Mesothelial cell of epicardium (in vitro differentiated cells): ENCODE results near the gene EXD3. TPM values are rescaled to one million over a fixed set of nuclear protein-coding genes. Genes with fewer than 3 reads are reported as not detected.
"Not testable (repeated sequence)": the region's sequence is repeated elsewhere in the genome, so short reads cannot be mapped to it uniquely, and the experiment has no call there.

Experiments used
- DNase-seq, 2 experiments: peaks; one replicate each; pipeline ENCODE4 v3.0.0; 2021; ENCODE audit warnings: low spot score in 2 of 2; ENCODE audit not compliant: unreplicated experiment in 2 of 2
- H3K27ac Mint-ChIP-seq: 2 replicates; pipeline ENCODE4 v1.8.0; 2021; ENCODE audit warnings: mixed read lengths
- H3K27me3 Mint-ChIP-seq: 2 replicates; pipeline ENCODE4 v1.8.0; 2021; ENCODE audit warnings: low read depth, mixed read lengths
- H3K36me3 Mint-ChIP-seq: 2 replicates; pipeline ENCODE4 v1.8.0; 2021; ENCODE audit warnings: mixed read lengths
- H3K4me1 Mint-ChIP-seq: 2 replicates; pipeline ENCODE4 v1.8.0; 2021; ENCODE audit warnings: mixed read lengths
- H3K4me3 Mint-ChIP-seq: 2 replicates; pipeline ENCODE4 v1.8.0; 2021; ENCODE audit warnings: mild to moderate bottlenecking, moderate library complexity, mixed read lengths
- H3K9me3 Mint-ChIP-seq: 2 replicates; pipeline ENCODE4 v1.8.0; 2021; ENCODE audit warnings: mixed read lengths
- total RNA-seq: library from RNA; stranded (reverse); gene quantifications from 3 replicates; pipeline ENCODE4 v1.2.1, GENCODE V29; 2021
- TF ChIP-seq, protein P1 (sequence below): fragments of 200-600 bp; sonication (generic); IDR thresholded peaks from one replicate; pipeline ENCODE4 v1.5.0; 2021; ENCODE audit warnings: antibody characterized with exemption; ENCODE audit not compliant: unreplicated experiment

Gene EXD3
- total RNA-seq, 1 donor from 2014 or later, result 38.2 TPM

DNA sequence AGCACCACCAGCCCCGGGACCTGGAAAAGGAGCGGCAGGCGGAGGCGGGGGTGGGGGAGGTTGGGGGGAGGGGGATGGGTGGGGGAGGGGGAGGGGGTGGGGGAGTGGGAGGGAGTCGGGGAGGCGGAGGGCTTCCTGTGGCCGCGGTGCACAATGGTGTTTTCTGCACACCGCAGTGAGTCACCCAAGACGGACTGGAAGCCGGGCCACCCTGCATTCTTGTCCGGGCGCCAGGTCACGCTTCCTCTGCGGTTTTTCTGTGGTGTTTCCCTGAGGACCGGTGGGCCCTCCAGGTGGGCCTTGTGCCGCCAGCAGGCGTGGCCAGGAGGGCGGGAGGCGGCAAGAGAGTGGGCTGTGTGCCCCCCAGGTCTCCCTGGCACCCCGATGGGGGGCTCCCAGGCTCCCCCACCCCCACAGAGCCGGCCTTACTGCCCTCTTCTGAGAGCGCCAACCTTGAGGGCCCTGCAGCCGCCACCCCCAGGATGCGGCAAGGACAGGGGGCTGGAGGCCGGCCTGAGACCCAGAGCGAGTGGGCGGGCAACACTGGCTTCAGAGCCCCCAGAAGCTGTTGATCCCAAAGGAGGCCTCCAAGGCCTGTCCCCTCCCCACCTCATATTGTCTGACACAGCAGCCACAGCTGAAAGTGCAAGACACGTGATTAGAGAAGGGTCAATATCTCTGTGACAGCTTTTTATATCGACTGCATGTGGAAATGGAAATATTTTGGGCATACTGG, 11.1 kb downstream of the EXD3 start:
- H3K27ac Mint-ChIP-seq, result no peak overlapping the region
- H3K36me3 Mint-ChIP-seq, result peaks cover 2% of the 10 kb centered on the region
- no peaks in the 10 kb centered on the region for H3K27me3 Mint-ChIP-seq
- TF ChIP-seq, protein P1, sequence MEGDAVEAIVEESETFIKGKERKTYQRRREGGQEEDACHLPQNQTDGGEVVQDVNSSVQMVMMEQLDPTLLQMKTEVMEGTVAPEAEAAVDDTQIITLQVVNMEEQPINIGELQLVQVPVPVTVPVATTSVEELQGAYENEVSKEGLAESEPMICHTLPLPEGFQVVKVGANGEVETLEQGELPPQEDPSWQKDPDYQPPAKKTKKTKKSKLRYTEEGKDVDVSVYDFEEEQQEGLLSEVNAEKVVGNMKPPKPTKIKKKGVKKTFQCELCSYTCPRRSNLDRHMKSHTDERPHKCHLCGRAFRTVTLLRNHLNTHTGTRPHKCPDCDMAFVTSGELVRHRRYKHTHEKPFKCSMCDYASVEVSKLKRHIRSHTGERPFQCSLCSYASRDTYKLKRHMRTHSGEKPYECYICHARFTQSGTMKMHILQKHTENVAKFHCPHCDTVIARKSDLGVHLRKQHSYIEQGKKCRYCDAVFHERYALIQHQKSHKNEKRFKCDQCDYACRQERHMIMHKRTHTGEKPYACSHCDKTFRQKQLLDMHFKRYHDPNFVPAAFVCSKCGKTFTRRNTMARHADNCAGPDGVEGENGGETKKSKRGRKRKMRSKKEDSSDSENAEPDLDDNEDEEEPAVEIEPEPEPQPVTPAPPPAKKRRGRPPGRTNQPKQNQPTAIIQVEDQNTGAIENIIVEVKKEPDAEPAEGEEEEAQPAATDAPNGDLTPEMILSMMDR, result no peak
- no peak for DNase-seq
- no peaks in the 10 kb centered on the region for H3K9me3 Mint-ChIP-seq
- H3K4me3 Mint-ChIP-seq, result no peak overlapping the region
- H3K4me1 Mint-ChIP-seq, result no peaks in the 10 kb centered on the region

DNA sequence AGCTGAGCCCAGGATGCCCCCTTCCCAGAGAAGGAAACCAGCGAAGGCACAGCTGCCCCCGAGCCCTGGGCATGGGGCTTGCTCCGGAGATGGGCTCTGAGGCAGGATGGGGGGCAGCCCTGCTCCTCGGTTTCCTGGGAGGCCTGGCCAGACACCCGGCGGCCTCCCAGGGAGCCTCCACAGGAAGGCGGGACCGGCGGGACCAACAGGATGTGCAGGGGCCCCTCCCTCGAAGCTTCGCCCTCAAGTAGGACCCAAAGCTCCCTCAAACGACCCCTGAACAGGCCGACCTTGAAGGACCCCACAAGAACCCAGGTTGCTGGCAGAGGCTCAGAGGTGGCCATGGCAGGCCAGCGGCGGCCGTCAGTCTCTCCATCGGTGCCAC, 11.7 kb downstream of the EXD3 start:
- DNase-seq, result no peak
- Mint-ChIP-seq H3K36me3 (peaks cover 2% of the 10 kb centered on the region), H3K4me3 (no peak overlapping the region), H3K27me3 (no peaks in the 10 kb centered on the region), H3K4me1 (no peaks in the 10 kb centered on the region), H3K27ac (no peak overlapping the region), H3K9me3 (no peaks in the 10 kb centered on the region)
- TF ChIP-seq, protein P1, result no peak

DNA sequence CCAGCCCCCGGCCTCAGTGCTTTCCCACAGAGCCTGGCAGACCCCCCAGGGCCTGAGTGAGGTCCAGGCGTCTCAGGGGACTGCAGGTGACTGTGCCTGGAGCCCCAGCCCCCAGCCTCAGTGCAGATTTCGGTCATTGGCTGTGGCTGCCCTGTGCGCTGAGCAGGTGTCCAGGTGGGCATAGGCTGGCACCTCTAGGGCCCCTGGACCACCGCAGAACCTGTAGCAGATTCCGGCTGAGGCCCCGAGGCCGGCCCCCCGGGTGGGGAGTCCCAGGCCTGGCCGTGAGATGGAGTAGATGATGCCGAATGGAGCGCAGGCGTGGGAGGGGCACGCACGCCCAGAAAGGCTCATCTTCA, 12.1 kb downstream of the EXD3 start:
- TF ChIP-seq, protein P1, result no peak
- Mint-ChIP-seq H3K27ac (no peak overlapping the region), H3K4me3 (no peak overlapping the region), H3K27me3 (no peaks in the 10 kb centered on the region), H3K9me3 (no peaks in the 10 kb centered on the region), H3K36me3 (peaks cover 2% of the 10 kb centered on the region), H3K4me1 (no peaks in the 10 kb centered on the region)
- no peak for DNase-seq

DNA sequence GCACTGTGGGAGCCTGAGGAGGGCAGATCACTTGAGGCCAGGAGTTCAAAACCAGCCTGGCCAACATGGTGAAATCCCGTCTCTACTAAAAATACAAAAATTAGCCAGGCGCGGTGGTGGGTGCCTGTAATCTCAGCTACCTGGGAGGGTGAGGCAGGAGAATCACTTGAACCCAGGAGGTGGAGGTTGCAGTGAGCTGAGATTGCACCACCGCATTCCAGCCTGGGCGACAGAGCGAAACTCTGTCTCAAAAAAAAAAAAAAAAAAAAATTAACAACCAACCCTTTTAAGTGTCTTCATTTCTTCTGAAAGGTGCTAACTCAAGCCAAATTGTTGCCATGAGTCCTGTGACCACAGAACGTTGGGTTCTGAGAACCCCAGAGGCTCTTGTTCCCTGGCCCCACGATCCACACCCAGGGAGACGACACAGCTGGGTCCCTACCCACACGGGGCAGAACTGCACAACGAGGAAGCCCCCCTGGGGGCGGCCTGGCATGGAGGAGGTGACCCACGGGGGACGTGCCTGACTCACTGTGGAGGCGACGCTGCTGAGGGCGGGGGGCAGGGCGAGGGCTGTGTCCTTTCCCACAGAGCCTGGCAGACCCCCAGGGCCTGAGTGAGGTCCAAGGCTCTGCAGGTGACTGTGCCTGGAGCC, 12.6 kb downstream of the EXD3 start:
- H3K27me3 Mint-ChIP-seq, H3K36me3 Mint-ChIP-seq: not testable (repeated sequence)

DNA sequence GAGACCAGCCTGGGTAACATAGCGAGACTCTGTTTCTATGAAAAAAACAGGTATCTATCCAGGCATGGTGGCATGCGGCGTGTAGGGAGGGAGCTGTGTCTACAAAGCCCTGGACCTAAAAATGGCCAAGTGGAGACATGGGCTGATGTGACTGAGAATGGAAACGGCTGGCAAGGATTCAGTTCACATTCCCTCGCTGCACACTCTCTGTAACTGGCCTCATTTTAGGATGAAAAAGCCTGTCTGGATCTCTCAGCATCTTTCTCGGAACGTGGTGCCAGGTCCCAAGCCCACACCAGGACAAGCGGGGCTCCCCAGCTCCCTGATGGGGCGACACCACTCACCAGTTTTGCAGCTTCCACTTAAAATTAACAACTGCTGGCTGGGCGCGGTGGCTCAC, 13.4 kb downstream of the EXD3 start:
- no peak overlapping the region for H3K27ac Mint-ChIP-seq
- TF ChIP-seq, protein P1, result no peak
- no peak for DNase-seq
- no peaks in the 10 kb centered on the region for H3K9me3 Mint-ChIP-seq
- no peak overlapping the region for H3K4me3 Mint-ChIP-seq
- no peaks in the 10 kb centered on the region for H3K27me3 Mint-ChIP-seq
- no peaks in the 10 kb centered on the region for H3K4me1 Mint-ChIP-seq
- H3K36me3 Mint-ChIP-seq, result peaks cover under 1% of the 10 kb centered on the region

More for the DNA sequence above, 12.6 kb downstream of the EXD3 start:
- not testable (repeated sequence) for H3K4me3 Mint-ChIP-seq, H3K9me3 Mint-ChIP-seq, DNase-seq, H3K27ac Mint-ChIP-seq, H3K4me1 Mint-ChIP-seq

DNA sequence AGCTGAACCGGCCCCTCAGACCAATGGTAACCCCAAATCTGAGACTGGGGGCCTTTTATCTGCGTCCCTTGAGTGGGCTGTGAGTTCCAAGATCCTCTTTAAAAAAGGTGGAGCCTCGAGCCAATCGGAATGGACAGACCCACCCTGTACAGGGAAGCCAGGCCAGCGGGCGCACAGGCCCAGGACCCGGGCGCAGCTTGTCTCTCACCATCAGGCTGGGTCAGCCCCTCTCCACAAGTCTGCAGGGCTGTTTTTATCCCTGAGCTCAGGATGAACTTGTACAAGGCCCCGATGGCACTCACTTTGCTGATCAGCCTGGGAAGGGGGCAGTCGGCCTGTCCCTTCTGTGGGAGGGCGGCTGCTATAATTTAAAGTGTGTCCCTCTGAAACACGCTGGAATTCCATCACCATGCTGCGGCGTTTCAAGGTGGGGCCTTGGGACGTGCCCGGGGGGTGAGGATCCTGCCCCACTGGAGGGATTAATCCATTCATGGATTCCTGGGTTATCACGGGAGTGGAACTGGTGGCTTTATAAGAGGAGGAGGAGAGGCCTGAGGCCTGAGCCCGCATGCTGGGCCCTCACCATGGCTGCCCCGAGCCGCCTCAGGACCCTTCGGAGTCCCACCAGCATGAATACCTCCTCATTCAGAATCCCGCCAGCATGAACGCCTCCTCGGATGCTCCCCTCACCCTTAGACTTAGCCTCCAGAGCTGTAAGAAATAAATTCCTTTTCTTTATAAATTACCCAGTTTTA, 14.1 kb downstream of the EXD3 start:
- no peaks in the 10 kb centered on the region for H3K36me3 Mint-ChIP-seq

More for the DNA sequence above, 14.1 kb downstream of the EXD3 start:
- TF ChIP-seq, protein P1, result no peak
- H3K4me3 Mint-ChIP-seq, result no peak overlapping the region
- H3K27ac Mint-ChIP-seq, result no peak overlapping the region
- no peak for DNase-seq
- H3K4me1 Mint-ChIP-seq, result no peaks in the 10 kb centered on the region
- H3K27me3 Mint-ChIP-seq, result no peaks in the 10 kb centered on the region
- no peaks in the 10 kb centered on the region for H3K9me3 Mint-ChIP-seq
